Mammary microvascular endothelial cell (primary cell): ENCODE measurements around the gene ZNF592. TPM values are rescaled to one million over a fixed set of nuclear protein-coding genes. Genes with fewer than 3 reads are reported as not detected.

ENCODE experiments used
- total RNA-seq: library from RNA; depleted of rRNA; stranded (reverse); fragments of >200 nt; gene quantifications from 2 replicates; pipeline ENCODE4 v1.2.3, GENCODE V29; 2015

ZNF592 gene
- total RNA-seq = 10.3 and 10.7 TPM in 2 replicates

DNA sequence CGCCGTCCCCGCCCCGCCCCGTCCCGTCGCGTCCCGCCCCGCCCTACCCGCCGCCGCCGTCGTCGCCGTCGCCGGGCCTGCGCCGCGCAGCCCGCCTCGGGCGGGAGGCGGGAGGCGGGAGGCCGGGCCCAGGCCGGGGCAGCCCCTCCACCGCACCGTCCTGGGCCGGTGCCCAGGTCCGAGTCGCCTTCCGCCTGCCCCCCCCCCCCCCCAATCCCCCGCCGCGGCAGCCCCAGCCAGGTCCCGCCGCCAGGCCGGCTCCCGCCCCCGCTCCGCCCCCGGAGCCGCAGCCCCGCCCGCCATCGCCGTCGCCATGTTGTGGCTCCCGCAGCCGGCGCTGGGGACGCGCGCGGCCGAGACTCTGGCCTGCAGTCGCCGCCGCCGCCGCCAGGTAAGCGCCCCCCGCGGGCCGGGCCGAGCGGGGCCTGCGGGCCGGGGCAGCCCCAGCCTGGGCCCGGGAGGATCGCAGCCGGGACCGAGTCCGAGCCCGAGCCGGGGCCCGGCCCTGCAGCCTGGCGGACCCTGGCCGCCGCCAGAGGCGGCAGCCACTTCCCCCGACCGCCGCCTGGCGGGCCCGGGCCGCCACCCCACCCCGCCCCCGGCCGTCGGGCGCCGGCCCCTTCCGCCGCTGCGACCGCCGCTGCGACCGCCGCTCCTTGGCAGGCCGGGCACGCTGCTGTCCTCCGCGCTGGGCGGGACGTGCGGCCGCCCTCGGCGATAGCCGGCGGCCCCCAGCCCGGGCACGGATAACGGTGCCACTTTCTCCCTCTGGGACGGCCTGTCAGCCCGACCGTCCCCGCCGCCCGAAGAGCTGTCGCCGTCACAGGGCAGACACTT, at the start of gene ZNF592:
TSS of gene ZNF592 (plus strand) at position 319 of the 837 bp plus-strand sequence. CDS start 34,084 bp downstream, outside the sequence.

GRCh38 chr15:84716036-84716732, 32.2 kb upstream of the ZNF592 start, which contains the start of gene SEC11A:
Gene SEC11A, minus strand, starts transcription at chr15:84716139. Its CDS starts 64 bp downstream, at chr15:84716075.

GRCh38 chr15:84816694-84817465, 68.5 kb downstream of the ZNF592 start, which contains the start of gene ALPK3:
Gene ALPK3, plus strand, starts transcription at chr15:84817356. Its CDS starts 97 bp downstream, at chr15:84817453.

Other genes starting within 250 kb of the ZNF592 start
- 6.2 and 9.3 TPM in 2 replicates for gene ZSCAN2, start 147.6 kb upstream of the ZNF592 start, total RNA-seq
- 13.6 and 15.0 TPM in 2 replicates for gene WDR73, start 94.3 kb upstream of the ZNF592 start, total RNA-seq
- gene NMB, start 90.4 kb upstream of the ZNF592 start, total RNA-seq = 6.3 and 11.4 TPM in 2 replicates
- gene SEC11A, start 32.5 kb upstream of the ZNF592 start, total RNA-seq = 194 and 219 TPM in 2 replicates
- 22.2 and 30.7 TPM in 2 replicates for gene ALPK3, start 68.8 kb downstream of the ZNF592 start, total RNA-seq
- not detected in 2 replicates for gene SLC28A1, start 136.1 kb downstream of the ZNF592 start, total RNA-seq
- 28.5 and 31.5 TPM in 2 replicates for gene PDE8A, start 233.3 kb downstream of the ZNF592 start, total RNA-seq